DMS79 treated with DMSO at 0.1 percent for 48 hours (cell line): ENCODE data around the gene GSG1.
A peak's percentile ranks its signal among the peaks of the same experiment; 100 is the strongest.

ENCODE experiments used
- DNase-seq: peaks from one replicate; lab custom pipeline; 2025; lab: John Stamatoyannopoulos, UW

GSG1 gene

GRCh38 chr12:13103391-13104033 is at the start of gene GSG1:
Gene GSG1, minus strand, starts transcription at chr12:13103667. Its CDS starts 155 bp downstream, at chr12:13103512.
- DNase-seq, result no peak

- no peak for DNase-seq
These were observed 49.7 kb upstream of the GSG1 start for GRCh38 chr12:13153180-13153579.

- DNase-seq, result no peak
These were observed 49.3 kb upstream of the GSG1 start for GRCh38 chr12:13152756-13153155.

GRCh38 chr12:13152281-13152680 is 48.8 kb upstream of the GSG1 start:
- DNase-seq, result no peak

GRCh38 chr12:13149411-13149810 is 45.9 kb upstream of the GSG1 start:
- DNase-seq, result no peak

GRCh38 chr12:13148485-13148847 is 45.0 kb upstream of the GSG1 start:
- DNase-seq, result no peak

- peak; percentile 28 for DNase-seq
These were observed 44.4 kb upstream of the GSG1 start for GRCh38 chr12:13147688-13148484.

GRCh38 chr12:13146336-13146938 is 43.0 kb upstream of the GSG1 start:
- no peak for DNase-seq

GRCh38 chr12:13144266-13144828 is 40.9 kb upstream of the GSG1 start:
- no peak for DNase-seq

GRCh38 chr12:13142747-13143146 is 39.3 kb upstream of the GSG1 start:
- no peak for DNase-seq

GRCh38 chr12:13141686-13142085 is 38.2 kb upstream of the GSG1 start:
- no peak for DNase-seq

- DNase-seq, result peak; percentile 43
These were observed 32.1 kb upstream of the GSG1 start for GRCh38 chr12:13135371-13136178.

GRCh38 chr12:13133886-13134285 is 30.4 kb upstream of the GSG1 start:
- no peak for DNase-seq

- no peak for DNase-seq
These were observed 27.5 kb upstream of the GSG1 start for GRCh38 chr12:13130981-13131380.

GRCh38 chr12:13128291-13128965 is 25.0 kb upstream of the GSG1 start:
- no peak for DNase-seq

GRCh38 chr12:13127444-13127843 is 24.0 kb upstream of the GSG1 start:
- no peak for DNase-seq

- DNase-seq, result no peak
These were observed 23.0 kb upstream of the GSG1 start for GRCh38 chr12:13126494-13126893.

- DNase-seq, result no peak
These were observed 22.5 kb upstream of the GSG1 start for GRCh38 chr12:13125996-13126395.

GRCh38 chr12:13124656-13125505 is 21.4 kb upstream of the GSG1 start:
- no peak for DNase-seq

- DNase-seq, result no peak
These were observed 18.1 kb upstream of the GSG1 start for GRCh38 chr12:13121568-13121967.

- DNase-seq, result no peak
These were observed 16.9 kb upstream of the GSG1 start for GRCh38 chr12:13120413-13120812.
